ENCODE results near the gene SESN1.

DNA sequence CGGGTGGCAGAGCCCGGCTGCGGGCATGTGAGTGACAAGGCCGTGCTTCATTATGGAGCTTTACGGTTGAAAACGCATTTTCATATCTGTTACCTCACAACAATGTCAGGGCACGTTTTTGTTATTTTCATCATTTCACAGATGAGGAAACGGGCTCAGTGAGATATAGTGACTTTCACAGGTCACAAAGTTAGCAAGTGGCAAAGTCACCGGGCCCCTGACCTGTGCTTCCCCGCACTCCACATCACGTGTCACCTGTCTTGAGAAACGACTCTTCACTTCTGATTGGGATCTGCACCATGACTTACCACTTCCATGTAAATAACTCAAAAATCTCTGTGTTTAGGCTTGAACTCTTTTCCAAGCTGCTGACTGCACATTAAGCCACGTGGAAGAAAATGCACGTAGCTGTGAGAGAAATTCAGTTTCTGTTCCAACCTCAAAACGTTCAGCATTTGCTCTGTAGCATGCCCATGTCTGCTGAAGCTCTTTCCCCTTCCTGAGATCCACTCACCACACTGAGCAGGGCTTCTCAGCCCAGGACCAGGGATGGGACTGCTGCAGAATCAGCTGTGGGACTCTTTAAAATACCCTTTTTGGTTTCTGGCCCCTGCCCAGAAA lies 139.2 kb downstream of the SESN1 start:
- no peak for TF ChIP-seq POLR2A (IDR thresholded peaks at IDR 0.05)
- no peak for TF ChIP-seq CTCF (IDR thresholded peaks at IDR 0.05)
